Neural progenitor cell (in vitro differentiated cells): ENCODE data around the gene PDGFB. TPM values are rescaled to one million over a fixed set of nuclear protein-coding genes. Genes with fewer than 3 reads are reported as not detected.
A peak's percentile ranks its signal among the peaks of the same experiment; 100 is the strongest.

Experiments
- DNase-seq: peaks from one replicate; pipeline ENCODE4 v3.0.0-alpha.2; 2016; ENCODE audit warnings: low spot score
- H2AFZ ChIP-seq: fragments of 200-600 bp; sonication (generic); replicated peaks from 2 replicates; pipeline ENCODE4 v1.6.1; 2016; ENCODE audit warnings: antibody characterized with exemption
- H3F3A ChIP-seq: fragments of 200-600 bp; sonication (generic); 2 replicates; pipeline ENCODE4 v1.6.1; 2016; ENCODE audit warnings: antibody characterized with exemption, low read depth
- H3K27ac ChIP-seq: fragments of 200-600 bp; sonication (generic); 2 replicates; pipeline ENCODE4 v1.5.1; 2016; ENCODE audit warnings: mild to moderate bottlenecking
- H3K27me3 ChIP-seq: fragments of 200-600 bp; sonication (generic); 2 replicates; pipeline ENCODE4 v1.6.1; 2016; ENCODE audit warnings: mild to moderate bottlenecking, moderate library complexity
- H3K36me3 ChIP-seq: fragments of 200-600 bp; sonication (generic); 2 replicates; pipeline ENCODE4 v1.5.1; 2016
- H3K4me1 ChIP-seq: fragments of 200-600 bp; sonication (generic); 2 replicates; pipeline ENCODE4 v1.6.1; 2016; ENCODE audit warnings: mixed run types
- H3K4me2 ChIP-seq: fragments of 200-600 bp; sonication (generic); 2 replicates; pipeline ENCODE4 v1.6.1; 2016
- H3K4me3 ChIP-seq: fragments of 200-600 bp; sonication (generic); 2 replicates; pipeline ENCODE4 v1.5.1; 2016
- H3K79me2 ChIP-seq: fragments of 200-600 bp; sonication (generic); 2 replicates; pipeline ENCODE4 v1.6.1; 2016; ENCODE audit warnings: low read depth
- H3K9ac ChIP-seq: fragments of 200-600 bp; sonication (generic); 2 replicates; pipeline ENCODE4 v1.6.1; 2016
- H3K9me3 ChIP-seq: fragments of 200-600 bp; sonication (generic); 2 replicates; pipeline ENCODE4 v1.5.1; 2016; ENCODE audit warnings: low read depth
- H4K20me1 ChIP-seq: fragments of 200-600 bp; sonication (generic); 2 replicates; pipeline ENCODE4 v1.6.1; 2016; ENCODE audit warnings: low read depth
- H3K27ac Mint-ChIP-seq: 3 replicates; pipeline ENCODE4 v1.8.0; 2021; ENCODE audit warnings: mixed read lengths
- H3K27me3 Mint-ChIP-seq: 2 replicates; pipeline ENCODE4 v1.8.0; 2022; ENCODE audit warnings: low read depth, mild to moderate bottlenecking, inconsistent platforms, moderate library complexity, mixed read lengths; ENCODE audit not compliant: insufficient read depth
- H3K36me3 Mint-ChIP-seq: 3 replicates; pipeline ENCODE4 v1.8.0; 2021; ENCODE audit warnings: mixed read lengths
- H3K4me1 Mint-ChIP-seq: 3 replicates; pipeline ENCODE4 v1.8.0; 2021; ENCODE audit warnings: mixed read lengths
- H3K4me3 Mint-ChIP-seq: 3 replicates; pipeline ENCODE4 v1.8.0; 2021; ENCODE audit warnings: mild to moderate bottlenecking, moderate library complexity, mixed read lengths
- H3K9me3 Mint-ChIP-seq: 3 replicates; pipeline ENCODE4 v1.8.0; 2020; ENCODE audit warnings: mixed read lengths
- CTCF ChIP-seq: fragments of 200-600 bp; sonication (generic); IDR thresholded peaks from 2 replicates; pipeline ENCODE4 v1.5.1; 2017; ENCODE audit warnings: antibody characterized with exemption, mild to moderate bottlenecking
- EZH2 ChIP-seq: fragments of 200-600 bp; sonication (generic); IDR thresholded peaks from 2 replicates; pipeline ENCODE4 v1.6.1; 2017; ENCODE audit warnings: antibody characterized with exemption, mild to moderate bottlenecking, moderate library complexity
- EZH2phosphoT487 ChIP-seq: fragments of 200-600 bp; sonication (generic); IDR thresholded peaks from 2 replicates; pipeline ENCODE4 v1.6.1; 2017; ENCODE audit warnings: antibody characterized with exemption
- total RNA-seq: library from RNA; depleted of rRNA; stranded (reverse); fragments of >200 nt; gene quantifications from 2 replicates; pipeline ENCODE4 v1.2.3, GENCODE V29; 2015; ENCODE audit warnings: low replicate concordance

PDGFB gene
- total RNA-seq, 1 donor from 2014 or later, result 0.15 TPM

- H3K9me3 Mint-ChIP-seq, result no peaks in the 10 kb centered on the region
- Histone ChIP-seq H3K9ac (no peak overlapping the region), H3K27me3 (no peaks in the 10 kb centered on the region), H4K20me1 (no peaks in the 10 kb centered on the region), H2AFZ (no peak overlapping the region), H3K4me3 (no peak overlapping the region), H3F3A (peaks cover 8% of the 10 kb centered on the region), H3K9me3 (no peaks in the 10 kb centered on the region), H3K4me2 (no peak overlapping the region), H3K36me3 (no peaks in the 10 kb centered on the region), H3K79me2 (no peaks in the 10 kb centered on the region), H3K4me1 (peaks cover 7% of the 10 kb centered on the region), H3K27ac (no peak overlapping the region)
- TF ChIP-seq EZH2 (no peak), CTCF (peak; percentile 9)
- peaks cover 7% of the 10 kb centered on the region for H3K27me3 Mint-ChIP-seq
- H3K27ac Mint-ChIP-seq, result peak overlapping the region; percentile 60
- DNase-seq, result no peak
- H3K36me3 Mint-ChIP-seq, result no peaks in the 10 kb centered on the region
- H3K4me3 Mint-ChIP-seq, result peak overlapping the region; percentile 18
- H3K4me1 Mint-ChIP-seq, result peaks cover 28% of the 10 kb centered on the region
Measured at GRCh38 chr22:39282645-39283321, 38.0 kb upstream of the PDGFB start.

GRCh38 chr22:39281126-39281525, 36.3 kb upstream of the PDGFB start:
- Histone ChIP-seq H3K79me2 (no peaks in the 10 kb centered on the region), H3K4me3 (no peak overlapping the region), H3K27me3 (no peaks in the 10 kb centered on the region), H3K9ac (no peak overlapping the region), H3F3A (peaks cover 8% of the 10 kb centered on the region), H3K4me1 (peaks cover 7% of the 10 kb centered on the region), H3K36me3 (no peaks in the 10 kb centered on the region), H3K9me3 (no peaks in the 10 kb centered on the region), H4K20me1 (no peaks in the 10 kb centered on the region), H3K4me2 (no peak overlapping the region), H2AFZ (no peak overlapping the region), H3K27ac (no peak overlapping the region)
- Mint-ChIP-seq H3K4me3 (no peak overlapping the region), H3K27ac (no peak overlapping the region), H3K27me3 (peaks cover 12% of the 10 kb centered on the region), H3K9me3 (peaks cover 5% of the 10 kb centered on the region), H3K36me3 (peaks cover 3% of the 10 kb centered on the region), H3K4me1 (peaks cover 19% of the 10 kb centered on the region)
- no peak for DNase-seq
- TF ChIP-seq EZH2 (no peak), CTCF (no peak), EZH2phosphoT487 (no peak)

GRCh38 chr22:39280250-39280649, 35.5 kb upstream of the PDGFB start:
- H3K4me3 Mint-ChIP-seq, result no peak overlapping the region
- Histone ChIP-seq H2AFZ (no peak overlapping the region), H4K20me1 (no peaks in the 10 kb centered on the region), H3K9ac (no peak overlapping the region), H3K27ac (no peak overlapping the region), H3K4me3 (no peak overlapping the region), H3K4me2 (no peak overlapping the region), H3K27me3 (no peaks in the 10 kb centered on the region), H3K9me3 (no peaks in the 10 kb centered on the region), H3K4me1 (peaks cover 7% of the 10 kb centered on the region), H3K79me2 (no peaks in the 10 kb centered on the region), H3K36me3 (no peaks in the 10 kb centered on the region), H3F3A (peaks cover 8% of the 10 kb centered on the region)
- TF ChIP-seq EZH2phosphoT487 (no peak), CTCF (no peak), EZH2 (no peak)
- DNase-seq, result no peak
- H3K36me3 Mint-ChIP-seq, result peaks cover 3% of the 10 kb centered on the region
- H3K9me3 Mint-ChIP-seq, result peaks cover 5% of the 10 kb centered on the region
- H3K27me3 Mint-ChIP-seq, result peaks cover 9% of the 10 kb centered on the region
- H3K27ac Mint-ChIP-seq, result peak overlapping the region; percentile 42
- peaks cover 19% of the 10 kb centered on the region for H3K4me1 Mint-ChIP-seq
